DMS153 treated with DMSO at 0.1 percent for 48 hours (cell line): ENCODE results near the gene LRRFIP2.
"Not testable (repeated sequence)": the region's sequence is repeated elsewhere in the genome, so short reads cannot be mapped to it uniquely, and the experiment has no call there.

Experiments
- DNase-seq: peaks from one replicate; lab custom pipeline; 2025; ENCODE audit not compliant: unreplicated experiment; lab: John Stamatoyannopoulos, UW

Gene LRRFIP2

GRCh38 chr3:37146927-37147326, 27.5 kb downstream of the LRRFIP2 start:
- not testable (repeated sequence) for DNase-seq

- no peak for DNase-seq
These were observed 28.8 kb downstream of the LRRFIP2 start for GRCh38 chr3:37145611-37146010.

GRCh38 chr3:37144806-37145205, 29.6 kb downstream of the LRRFIP2 start:
- DNase-seq = no peak

- no peak for DNase-seq
These were observed 30.6 kb downstream of the LRRFIP2 start for GRCh38 chr3:37143821-37144220.

- no peak for DNase-seq
These were observed 32.7 kb downstream of the LRRFIP2 start for GRCh38 chr3:37141676-37142075.

GRCh38 chr3:37140899-37141541, 33.4 kb downstream of the LRRFIP2 start:
- no peak for DNase-seq

- no peak for DNase-seq
These were observed 34.8 kb downstream of the LRRFIP2 start for GRCh38 chr3:37139567-37140052.

- no peak for DNase-seq
These were observed 35.6 kb downstream of the LRRFIP2 start for GRCh38 chr3:37138816-37139215.

GRCh38 chr3:37137516-37137915, 36.9 kb downstream of the LRRFIP2 start:
- no peak for DNase-seq

- DNase-seq = no peak
These were observed 38.3 kb downstream of the LRRFIP2 start for GRCh38 chr3:37136067-37136466.

- DNase-seq = no peak
These were observed 38.8 kb downstream of the LRRFIP2 start for GRCh38 chr3:37135561-37135960.

GRCh38 chr3:37132334-37132733, 42.0 kb downstream of the LRRFIP2 start:
- no peak for DNase-seq

- no peak for DNase-seq
These were observed 42.6 kb downstream of the LRRFIP2 start for GRCh38 chr3:37131860-37132144.

GRCh38 chr3:37130984-37131859, 43.2 kb downstream of the LRRFIP2 start:
- no peak for DNase-seq

- DNase-seq = no peak
These were observed 43.9 kb downstream of the LRRFIP2 start for GRCh38 chr3:37130448-37130847.

- no peak for DNase-seq
These were observed 44.5 kb downstream of the LRRFIP2 start for GRCh38 chr3:37129871-37130270.

GRCh38 chr3:37127340-37127739, 47.0 kb downstream of the LRRFIP2 start:
- no peak for DNase-seq

GRCh38 chr3:37126856-37127255, 47.5 kb downstream of the LRRFIP2 start:
- DNase-seq = no peak

GRCh38 chr3:37125195-37126073, 48.9 kb downstream of the LRRFIP2 start:
- no peak for DNase-seq

- DNase-seq = no peak
These were observed 49.9 kb downstream of the LRRFIP2 start for GRCh38 chr3:37124435-37124834.

- DNase-seq = no peak
These were observed 51.1 kb downstream of the LRRFIP2 start for GRCh38 chr3:37123292-37123691.
